Measurements from ENCODE around the gene CBFA2T2.
A peak's percentile ranks its signal among the peaks of the same experiment; 100 is the strongest.

DNA sequence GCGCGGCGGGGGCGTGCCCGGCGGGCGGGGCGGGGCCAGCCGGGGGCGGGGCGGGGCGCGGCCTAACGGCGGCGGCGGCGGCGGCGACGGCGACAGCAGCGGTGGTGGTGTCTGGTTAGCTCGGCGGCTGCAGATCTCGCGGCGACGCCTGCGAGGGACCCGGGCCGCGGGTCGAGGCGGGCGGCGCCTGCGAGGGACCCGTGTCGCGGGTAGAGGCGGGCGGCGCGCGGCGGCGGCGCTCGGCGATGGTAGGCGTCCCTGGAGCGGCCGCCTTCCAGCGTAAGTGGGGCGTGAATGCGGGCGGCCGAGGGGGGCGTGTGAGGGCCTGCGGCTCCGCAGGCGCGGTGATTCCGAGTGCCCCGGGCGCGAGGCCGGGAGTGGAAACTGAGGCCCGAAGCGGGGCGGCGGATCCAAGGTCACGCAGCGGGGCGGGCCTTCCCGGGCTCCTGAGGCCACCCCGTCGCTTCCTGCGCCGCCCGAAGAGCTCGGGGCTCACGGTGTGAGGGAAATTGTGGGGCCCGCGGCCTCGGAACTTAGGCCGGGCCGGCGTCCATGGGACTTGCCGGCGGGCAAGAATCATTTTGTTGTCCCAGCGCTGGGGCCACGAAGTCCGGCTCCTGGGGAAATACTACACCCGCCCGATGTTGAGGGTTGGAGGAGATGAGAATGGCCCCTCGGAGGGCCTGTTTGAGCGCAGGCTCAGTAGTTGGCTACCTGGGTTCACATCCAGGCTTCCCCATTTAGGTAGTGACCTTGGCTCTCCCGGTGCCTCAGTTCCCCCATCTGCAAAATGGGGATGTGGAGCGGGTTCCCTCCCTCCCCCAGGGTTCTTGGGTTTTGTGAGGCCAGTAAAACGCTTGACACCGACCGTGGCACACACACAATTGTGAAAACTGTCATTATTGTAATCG, at the start of gene CBFA2T2:
- TF ChIP-seq EZH2 (IDR thresholded peaks at IDR 0.05; ENCODE audit: borderline replicate concordance, low read depth, low read length, severe bottlenecking): no peak
- TF ChIP-seq, protein P1, sequence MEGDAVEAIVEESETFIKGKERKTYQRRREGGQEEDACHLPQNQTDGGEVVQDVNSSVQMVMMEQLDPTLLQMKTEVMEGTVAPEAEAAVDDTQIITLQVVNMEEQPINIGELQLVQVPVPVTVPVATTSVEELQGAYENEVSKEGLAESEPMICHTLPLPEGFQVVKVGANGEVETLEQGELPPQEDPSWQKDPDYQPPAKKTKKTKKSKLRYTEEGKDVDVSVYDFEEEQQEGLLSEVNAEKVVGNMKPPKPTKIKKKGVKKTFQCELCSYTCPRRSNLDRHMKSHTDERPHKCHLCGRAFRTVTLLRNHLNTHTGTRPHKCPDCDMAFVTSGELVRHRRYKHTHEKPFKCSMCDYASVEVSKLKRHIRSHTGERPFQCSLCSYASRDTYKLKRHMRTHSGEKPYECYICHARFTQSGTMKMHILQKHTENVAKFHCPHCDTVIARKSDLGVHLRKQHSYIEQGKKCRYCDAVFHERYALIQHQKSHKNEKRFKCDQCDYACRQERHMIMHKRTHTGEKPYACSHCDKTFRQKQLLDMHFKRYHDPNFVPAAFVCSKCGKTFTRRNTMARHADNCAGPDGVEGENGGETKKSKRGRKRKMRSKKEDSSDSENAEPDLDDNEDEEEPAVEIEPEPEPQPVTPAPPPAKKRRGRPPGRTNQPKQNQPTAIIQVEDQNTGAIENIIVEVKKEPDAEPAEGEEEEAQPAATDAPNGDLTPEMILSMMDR (IDR thresholded peaks at IDR 0.05; ENCODE audit: extremely low read depth in 1 of 2, insufficient read depth in 1 of 2, low read depth in 1 of 2, low read length in 2 of 2): peak in 1 of 2 donors; percentile 2
- TF ChIP-seq POLR2A (IDR thresholded peaks at IDR 0.05; ENCODE audit: low read depth, low read length): no peak
- TF ChIP-seq GATA2 (IDR thresholded peaks at IDR 0.05; ENCODE audit: insufficient read depth, insufficient read length, low read depth, low read length): no peak
- TF ChIP-seq, protein P2, sequence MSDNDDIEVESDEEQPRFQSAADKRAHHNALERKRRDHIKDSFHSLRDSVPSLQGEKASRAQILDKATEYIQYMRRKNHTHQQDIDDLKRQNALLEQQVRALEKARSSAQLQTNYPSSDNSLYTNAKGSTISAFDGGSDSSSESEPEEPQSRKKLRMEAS (IDR thresholded peaks at IDR 0.05; ENCODE audit: insufficient read depth, insufficient read length): no peak
- TF ChIP-seq POLR2AphosphoS5 (IDR thresholded peaks at IDR 0.05; ENCODE audit: insufficient read depth, low read depth, low read length): no peak
- TF ChIP-seq MYC (IDR thresholded peaks at IDR 0.05; ENCODE audit: low read depth, low read length): no peak
- no peak for TF ChIP-seq JUN (IDR thresholded peaks at IDR 0.05; ENCODE audit: borderline replicate concordance, insufficient read depth, insufficient read length, low read depth)
